Neuronal stem cell (in vitro differentiated cells): Measurements from ENCODE around the gene ALDH3B2. TPM values are rescaled to one million over a fixed set of nuclear protein-coding genes. Genes with fewer than 3 reads are reported as not detected.
A peak's percentile ranks its signal among the peaks of the same experiment; 100 is the strongest.
"Not testable (repeated sequence)": the region's sequence is repeated elsewhere in the genome, so short reads cannot be mapped to it uniquely, and the experiment has no call there.

Experiments used
- DNase-seq: peaks from one replicate; pipeline ENCODE4 v3.0.0-alpha.2; 2013; ENCODE audit warnings: low spot score
- H2AFZ ChIP-seq: one replicate; pipeline ENCODE4 v1.6.1; 2013; ENCODE audit warnings: mild to moderate bottlenecking, low read length, inconsistent platforms
- H2AK5ac ChIP-seq: 2 replicates; pipeline ENCODE4 v1.6.1; 2013; ENCODE audit warnings: low read depth, mild to moderate bottlenecking, inconsistent platforms, low read length, moderate library complexity, mixed read lengths
- H2BK120ac ChIP-seq: 2 replicates; pipeline ENCODE4 v1.6.1; 2013; ENCODE audit warnings: low read depth, mild to moderate bottlenecking, inconsistent platforms, low read length, moderate library complexity, mixed read lengths
- H2BK12ac ChIP-seq: one replicate; pipeline ENCODE4 v1.6.1; 2013; ENCODE audit warnings: low read length, inconsistent platforms
- H2BK15ac ChIP-seq: 2 replicates; pipeline ENCODE4 v1.6.1; 2013; ENCODE audit warnings: mild to moderate bottlenecking, low read length, inconsistent platforms, mixed read lengths
- H2BK5ac ChIP-seq: one replicate; pipeline ENCODE4 v1.6.1; 2013; ENCODE audit warnings: inconsistent platforms, mild to moderate bottlenecking, low read length, moderate library complexity
- H3K14ac ChIP-seq: one replicate; pipeline ENCODE4 v1.6.1; 2013; ENCODE audit warnings: low read length, inconsistent platforms
- H3K18ac ChIP-seq: 2 replicates; pipeline ENCODE4 v1.6.1; 2013; ENCODE audit warnings: low read length, inconsistent platforms
- H3K23ac ChIP-seq: 2 replicates; pipeline ENCODE4 v1.6.1; 2013; ENCODE audit warnings: low read depth, mild to moderate bottlenecking, mixed read lengths, low read length, inconsistent platforms; ENCODE audit not compliant: poor library complexity
- H3K27ac ChIP-seq: replicated peaks from 3 replicates; pipeline ENCODE4 v1.5.1; 2013; ENCODE audit warnings: low read length, inconsistent platforms
- H3K27me3 ChIP-seq, 3 experiments: 2 replicates each; pipeline ENCODE4 v1.6.1; 2013; ENCODE audit warnings: low read length in 3 of 3, mild to moderate bottlenecking in 2 of 3, inconsistent platforms in 1 of 3, low read depth in 1 of 3, mixed read lengths in 1 of 3, moderate library complexity in 1 of 3; ENCODE audit not compliant: control insufficient read depth in 3 of 3, insufficient read depth in 3 of 3
- H3K36me3 ChIP-seq, 2 donors: replicated peaks in 1 of 2; 2 replicates each; pipeline ENCODE4 v1.6.1; 2013; ENCODE audit warnings: low read length in 2 of 2; ENCODE audit not compliant: control insufficient read depth in 2 of 2, insufficient read depth in 2 of 2
- H3K4ac ChIP-seq: 2 replicates; pipeline ENCODE4 v1.6.1; 2013; ENCODE audit warnings: inconsistent platforms, mild to moderate bottlenecking, low read length, moderate library complexity
- H3K4me1 ChIP-seq, 2 donors: 1 replicate in 1 of 2; 2 replicates in 1 of 2; pipeline ENCODE4 v1.6.1; 2013; ENCODE audit warnings: low read length in 2 of 2, low read depth in 1 of 2; ENCODE audit not compliant: control insufficient read depth in 2 of 2, insufficient read depth in 1 of 2
- H3K4me2 ChIP-seq: one replicate; pipeline ENCODE4 v1.6.1; 2013; ENCODE audit warnings: mild to moderate bottlenecking, low read length, inconsistent platforms; ENCODE audit not compliant: insufficient read depth, poor library complexity, severe bottlenecking
- H3K4me3 ChIP-seq, 2 donors: 2 replicates each; pipeline ENCODE4 v1.5.1; 2013; ENCODE audit warnings: low read length in 2 of 2, mild to moderate bottlenecking in 2 of 2, inconsistent platforms in 1 of 2, moderate library complexity in 1 of 2
- H3K79me1 ChIP-seq: one replicate; pipeline ENCODE4 v1.6.1; 2013; ENCODE audit warnings: low read depth, mild to moderate bottlenecking, inconsistent platforms, low read length, moderate library complexity
- H3K9ac ChIP-seq: one replicate; pipeline ENCODE4 v1.6.1; 2013; ENCODE audit warnings: mild to moderate bottlenecking, low read depth, low read length, inconsistent platforms; ENCODE audit not compliant: poor library complexity
- H3K9me3 ChIP-seq, 2 donors: replicated peaks in 1 of 2; 2 replicates each; pipeline versions ENCODE3 to v1.6.1; 2013; ENCODE audit warnings: low read length in 2 of 2, mild to moderate bottlenecking in 2 of 2, inconsistent platforms in 1 of 2, low read depth in 1 of 2, mixed read lengths in 1 of 2, moderate library complexity in 1 of 2; ENCODE audit not compliant: control insufficient read depth in 2 of 2, insufficient read depth in 1 of 2
- H4K8ac ChIP-seq: one replicate; pipeline ENCODE4 v1.6.1; 2013; ENCODE audit warnings: low read depth, mild to moderate bottlenecking, inconsistent platforms, low read length, moderate library complexity
- H4K91ac ChIP-seq: one replicate; pipeline ENCODE4 v1.6.1; 2013; ENCODE audit warnings: low read length, low read depth, mild to moderate bottlenecking, inconsistent platforms; ENCODE audit not compliant: poor library complexity
- WGBS, 2 donors: extraction: QIAGEN DNeasy Blood & Tissue Kit; methylation state at CpG; one replicate each; pipeline ENCODE4 v1.1.7; 2013; ENCODE audit warnings: missing lambda C conversion rate in 2 of 2, mixed read lengths in 1 of 2; ENCODE audit not compliant: insufficient read length in 2 of 2, insufficient replicate concordance in 1 of 2; ENCODE audit errors: extremely low coverage in 2 of 2; 5-methylcytosine and 5-hydroxymethylcytosine counted together
- polyA plus RNA-seq, 2 experiments: library from polyadenylated mRNA; stranded (reverse); fragments of 200-250 nt; gene quantifications; one replicate each; pipeline ENCODE4 v1.2.3, GENCODE V29; 2013

Gene ALDH3B2, protein sequence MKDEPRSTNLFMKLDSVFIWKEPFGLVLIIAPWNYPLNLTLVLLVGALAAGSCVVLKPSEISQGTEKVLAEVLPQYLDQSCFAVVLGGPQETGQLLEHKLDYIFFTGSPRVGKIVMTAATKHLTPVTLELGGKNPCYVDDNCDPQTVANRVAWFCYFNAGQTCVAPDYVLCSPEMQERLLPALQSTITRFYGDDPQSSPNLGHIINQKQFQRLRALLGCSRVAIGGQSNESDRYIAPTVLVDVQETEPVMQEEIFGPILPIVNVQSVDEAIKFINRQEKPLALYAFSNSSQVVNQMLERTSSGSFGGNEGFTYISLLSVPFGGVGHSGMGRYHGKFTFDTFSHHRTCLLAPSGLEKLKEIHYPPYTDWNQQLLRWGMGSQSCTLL
- not detected for polyA plus RNA-seq (2013, experiment 1 of 2)
- polyA plus RNA-seq (2013, experiment 2 of 2): not detected

DNA sequence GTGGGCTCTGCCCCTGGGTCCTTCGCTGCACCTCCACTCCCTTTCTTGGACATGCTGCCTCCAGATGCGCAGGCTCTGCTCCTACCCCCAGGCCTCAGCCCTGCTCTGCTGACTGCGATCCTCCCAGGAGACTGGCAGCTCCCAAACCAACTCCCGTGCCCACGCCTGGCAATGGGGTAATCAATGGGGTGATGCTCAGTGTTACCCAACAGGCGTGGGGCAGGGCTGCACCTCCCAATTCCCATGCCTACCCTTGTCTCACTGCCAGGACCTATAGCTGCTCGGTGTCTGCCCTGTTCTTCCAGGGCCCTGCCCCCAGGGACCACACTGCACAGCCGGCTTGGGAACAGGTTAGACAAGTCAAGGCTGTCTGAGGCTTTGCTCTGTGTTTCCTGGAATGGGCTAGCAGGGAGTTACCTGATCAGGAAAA lies at the start of gene ALDH3B2:
ALDH3B2 (minus strand) TSS at position 182 of the 430 bp plus-strand sequence. CDS start 7,688 bp downstream, outside the sequence.
- H2AFZ ChIP-seq: no peak within 1 kb of the TSS
- peak within 1 kb of the TSS; percentile 44 for H3K9ac ChIP-seq
- H3K14ac ChIP-seq: no peak within 1 kb of the TSS
- H3K18ac ChIP-seq: peak within 1 kb of the TSS; percentile 83
- H2BK5ac ChIP-seq: no peak within 1 kb of the TSS
- H3K9me3 ChIP-seq: no peaks in the 10 kb centered on the region
- no peak within 1 kb of the TSS for H3K4ac ChIP-seq
- peak within 1 kb of the TSS; percentile 75 for H2AK5ac ChIP-seq
- no CpG with 5 or more reads among the region's 8 CpGs for WGBS, 2 donors
- no peak within 1 kb of the TSS for H4K91ac ChIP-seq
- no peaks in the 10 kb centered on the region for H3K79me1 ChIP-seq
- H2BK15ac ChIP-seq: peak within 1 kb of the TSS; percentile 85
- peaks cover 0 to 1% of the 10 kb centered on the region in 2 donors for H3K4me1 ChIP-seq
- H3K23ac ChIP-seq: peak within 1 kb of the TSS; percentile 44
- no peak within 1 kb of the TSS for H3K4me3 ChIP-seq
- DNase-seq: no peak
- H2BK120ac ChIP-seq: no peak within 1 kb of the TSS
- H3K27me3 ChIP-seq: peaks cover 0 to 11% (median 0%) of the 10 kb centered on the region in 3 experiments
- no peak within 1 kb of the TSS for H3K4me2 ChIP-seq
- H3K36me3 ChIP-seq: no peaks in the 10 kb centered on the region
- H4K8ac ChIP-seq: no peak within 1 kb of the TSS
- no peak within 1 kb of the TSS for H2BK12ac ChIP-seq
- no peak within 1 kb of the TSS for H3K27ac ChIP-seq

DNA sequence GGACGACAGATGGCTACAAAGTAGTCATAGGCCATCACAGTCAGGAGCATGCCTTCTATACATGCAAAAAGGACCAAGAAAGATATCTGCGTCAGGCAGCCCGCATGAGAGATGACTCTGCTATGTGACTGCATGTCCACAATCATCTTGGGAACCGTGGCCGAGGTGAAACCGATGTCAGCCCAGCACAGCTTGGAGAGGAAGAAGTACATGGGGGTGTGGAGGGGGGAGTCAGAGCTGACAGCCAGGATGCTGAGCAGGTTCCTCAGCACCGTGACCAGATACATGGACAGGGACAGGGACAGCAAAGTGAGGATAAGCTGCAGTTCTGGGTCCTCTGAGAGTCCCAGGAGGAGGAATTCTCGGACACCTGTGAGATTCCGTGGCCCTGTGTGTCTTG lies 48.6 kb upstream of the ALDH3B2 start:
- H3K23ac ChIP-seq, H3K27ac ChIP-seq, DNase-seq, H4K8ac ChIP-seq, H2BK12ac ChIP-seq, H3K4me3 ChIP-seq, H2AFZ ChIP-seq, H3K9me3 ChIP-seq, H2AK5ac ChIP-seq, H3K18ac ChIP-seq, H3K4ac ChIP-seq, H3K14ac ChIP-seq, H3K79me1 ChIP-seq, H3K27me3 ChIP-seq, H3K4me2 ChIP-seq, H4K91ac ChIP-seq, H3K36me3 ChIP-seq, H2BK120ac ChIP-seq, H3K9ac ChIP-seq, H2BK5ac ChIP-seq, H3K4me1 ChIP-seq, H2BK15ac ChIP-seq: not testable (repeated sequence)
- WGBS, 2 donors: no CpG with 5 or more reads among the region's 9 CpGs

DNA sequence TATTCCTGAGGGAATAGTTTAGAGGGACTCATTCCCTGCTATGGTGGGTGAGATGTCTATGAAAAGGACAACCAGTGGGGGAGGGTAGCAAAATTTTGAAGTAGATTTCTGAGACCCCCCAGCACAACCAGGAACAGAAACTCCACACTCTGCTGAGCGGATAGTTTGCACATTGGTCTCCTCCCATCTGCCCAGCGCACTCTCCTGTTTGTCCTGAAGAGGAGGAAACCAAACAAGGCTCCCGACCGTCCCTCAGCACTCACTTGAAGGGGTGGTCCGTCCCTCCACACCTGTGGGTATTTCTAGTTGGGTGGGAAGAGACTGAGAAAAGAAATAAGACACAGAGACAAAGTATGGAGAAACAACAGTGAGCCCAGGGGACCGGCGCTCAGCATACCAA lies 41.8 kb upstream of the ALDH3B2 start:
- WGBS, 2 donors: no CpG with 5 or more reads among the region's 7 CpGs
- not testable (repeated sequence) for H3K4me1 ChIP-seq, H3K18ac ChIP-seq, H3K14ac ChIP-seq, H3K4me3 ChIP-seq, H3K36me3 ChIP-seq, H3K27me3 ChIP-seq, H4K91ac ChIP-seq, H2BK12ac ChIP-seq, H3K79me1 ChIP-seq, H3K4ac ChIP-seq, H3K9ac ChIP-seq, DNase-seq, H2AK5ac ChIP-seq, H3K9me3 ChIP-seq, H2AFZ ChIP-seq, H4K8ac ChIP-seq, H3K27ac ChIP-seq, H3K23ac ChIP-seq, H2BK15ac ChIP-seq, H2BK120ac ChIP-seq, H2BK5ac ChIP-seq, H3K4me2 ChIP-seq

DNA sequence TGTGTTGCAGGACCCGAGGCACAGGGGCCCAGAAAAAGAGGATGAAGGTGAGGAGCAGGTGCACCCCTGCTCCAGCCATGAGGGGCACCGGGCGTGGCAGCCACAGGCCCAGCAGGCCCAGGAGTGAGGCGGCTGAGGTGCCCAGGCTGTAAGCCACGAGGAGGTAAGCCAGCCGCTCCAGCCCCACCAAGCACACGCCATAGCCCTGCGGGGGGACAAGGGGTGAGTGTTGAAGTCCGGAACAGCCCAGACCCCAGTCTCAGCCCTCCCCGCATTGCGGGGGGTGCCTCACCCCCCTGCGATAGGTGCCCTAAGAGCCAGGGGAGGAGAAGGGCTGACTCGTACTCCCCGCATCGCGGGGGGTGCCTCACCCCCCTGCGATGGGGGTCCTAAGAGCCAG lies 41.4 kb upstream of the ALDH3B2 start:
- not testable (repeated sequence) for H3K27me3 ChIP-seq, H4K91ac ChIP-seq, H3K27ac ChIP-seq, H3K18ac ChIP-seq, H3K4me3 ChIP-seq, H3K9me3 ChIP-seq, H3K4ac ChIP-seq, H2BK120ac ChIP-seq, H3K79me1 ChIP-seq, H2AFZ ChIP-seq, DNase-seq, H3K4me2 ChIP-seq, H2BK12ac ChIP-seq, H2AK5ac ChIP-seq, H3K4me1 ChIP-seq, H4K8ac ChIP-seq, H2BK15ac ChIP-seq, H3K36me3 ChIP-seq, H3K23ac ChIP-seq, H3K14ac ChIP-seq, H3K9ac ChIP-seq, H2BK5ac ChIP-seq
- no CpG with 5 or more reads among the region's 17 CpGs for WGBS, 2 donors
